Activated T-helper 1 cell treated with Interleukin-2 at 50 U/mL for 16 hours (primary cell): ENCODE results near the gene RAB5IF.
"Not testable (repeated sequence)": the region's sequence is repeated elsewhere in the genome, so short reads cannot be mapped to it uniquely, and the experiment has no call there.

Source experiments
- DNase-seq: peaks from one replicate; pipeline ENCODE4 v3.0.0-alpha.2; 2020; ENCODE audit warnings: low read depth

Gene RAB5IF

GRCh38 chr20:36587388-36588070 lies 18.1 kb upstream of the RAB5IF start:
- no peak for DNase-seq

- DNase-seq = no peak
Measured at GRCh38 chr20:36591281-36591680, 14.3 kb upstream of the RAB5IF start.

DNA sequence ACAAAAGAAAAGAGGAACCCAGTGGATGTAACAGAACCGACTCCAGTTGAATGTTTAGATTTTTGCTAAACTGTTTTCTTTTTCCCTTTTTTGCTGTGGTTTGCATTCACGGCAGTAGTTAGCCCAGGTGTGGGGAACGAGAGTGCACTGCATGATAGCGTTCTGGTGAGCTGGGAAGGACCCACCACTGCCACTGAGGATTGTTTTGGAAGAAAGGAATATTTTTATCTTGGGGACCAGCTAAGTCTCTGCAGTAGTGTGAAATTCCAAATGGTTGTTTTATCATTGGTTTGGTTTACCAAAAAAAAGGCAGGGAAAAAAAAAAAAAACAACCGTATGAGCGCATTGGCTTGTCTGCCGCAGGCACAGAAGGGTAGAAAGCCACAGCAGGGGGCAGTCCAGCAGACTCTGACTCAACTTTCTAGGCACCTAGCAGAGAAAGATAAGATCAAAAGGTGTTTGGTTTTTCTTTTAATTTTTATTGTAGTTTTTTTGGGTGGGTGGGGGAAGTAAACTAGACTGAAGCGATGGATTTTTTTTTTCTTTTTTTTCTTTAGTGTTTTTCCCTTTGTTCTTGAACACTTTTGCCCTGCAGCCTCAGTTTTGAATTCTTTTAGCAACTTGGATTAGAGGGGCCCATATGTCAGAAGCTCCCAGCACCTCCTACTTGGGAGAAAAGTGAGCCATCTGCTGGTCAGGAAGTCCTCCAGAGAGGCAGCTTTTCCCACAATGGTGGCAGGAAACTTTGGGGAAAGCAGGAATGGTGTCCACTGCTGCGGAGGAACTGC lies 13.5 kb upstream of the RAB5IF start:
- peak; percentile 38 for DNase-seq

GRCh38 chr20:36593347-36593929 lies 12.1 kb upstream of the RAB5IF start:
- no peak for DNase-seq

- DNase-seq = no peak
Measured at GRCh38 chr20:36599912-36600345, 5.7 kb upstream of the RAB5IF start.

GRCh38 chr20:36601540-36601939 lies 4.0 kb upstream of the RAB5IF start:
- DNase-seq = no peak

GRCh38 chr20:36604952-36605398 lies 604 bp upstream of the RAB5IF start:
- peak; percentile 19 for DNase-seq

DNA sequence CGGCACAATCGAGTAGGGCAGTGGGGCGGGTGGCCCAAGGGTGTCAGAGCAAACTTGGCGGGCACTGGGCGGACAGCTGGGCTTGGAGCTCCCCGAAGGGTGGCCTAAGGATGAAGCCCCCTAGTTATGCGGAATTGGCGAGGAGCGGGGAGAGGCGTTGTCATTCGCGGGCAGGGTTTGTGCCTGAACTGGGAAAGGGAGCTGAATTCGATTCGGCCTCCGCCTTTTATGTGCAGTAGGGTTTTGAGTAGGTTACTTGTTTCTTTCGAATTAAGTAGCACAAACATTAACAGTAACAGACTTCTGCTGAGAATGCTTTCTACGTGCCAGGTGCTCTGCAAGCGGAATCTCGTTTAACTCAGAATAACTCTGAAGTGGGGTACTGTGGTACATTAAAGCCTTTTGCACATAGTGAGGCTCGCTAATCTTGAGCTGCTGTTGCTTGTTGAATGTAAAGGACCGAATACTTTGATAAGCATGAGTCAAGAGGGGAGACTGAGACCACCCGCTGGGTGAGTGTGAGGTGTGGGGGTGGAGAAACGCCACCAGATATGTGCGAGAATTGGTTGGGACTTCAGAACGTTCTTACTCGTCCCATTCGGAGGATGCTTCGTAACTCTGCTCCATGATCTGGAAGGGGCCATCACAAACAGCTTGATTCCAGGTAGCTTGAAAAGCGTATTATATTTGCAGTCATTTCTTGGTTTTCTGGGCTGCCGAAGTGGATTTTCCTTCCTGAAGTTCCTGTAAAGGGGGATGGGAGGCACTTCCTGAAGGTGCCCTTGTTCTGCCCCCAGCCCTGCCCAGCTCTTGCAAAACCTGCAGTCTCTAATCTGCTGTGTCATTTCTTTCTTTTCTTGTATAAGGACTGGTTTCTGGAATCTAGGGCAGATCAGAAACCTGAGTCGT lies 833 bp downstream of the RAB5IF start:
- DNase-seq = no peak

- no peak for DNase-seq
Measured at GRCh38 chr20:36607586-36608387, 2.2 kb downstream of the RAB5IF start.

- not testable (repeated sequence) for DNase-seq
Measured at GRCh38 chr20:36608388-36608728, 2.8 kb downstream of the RAB5IF start.

GRCh38 chr20:36611625-36612024 lies 6.0 kb downstream of the RAB5IF start:
- no peak for DNase-seq

DNA sequence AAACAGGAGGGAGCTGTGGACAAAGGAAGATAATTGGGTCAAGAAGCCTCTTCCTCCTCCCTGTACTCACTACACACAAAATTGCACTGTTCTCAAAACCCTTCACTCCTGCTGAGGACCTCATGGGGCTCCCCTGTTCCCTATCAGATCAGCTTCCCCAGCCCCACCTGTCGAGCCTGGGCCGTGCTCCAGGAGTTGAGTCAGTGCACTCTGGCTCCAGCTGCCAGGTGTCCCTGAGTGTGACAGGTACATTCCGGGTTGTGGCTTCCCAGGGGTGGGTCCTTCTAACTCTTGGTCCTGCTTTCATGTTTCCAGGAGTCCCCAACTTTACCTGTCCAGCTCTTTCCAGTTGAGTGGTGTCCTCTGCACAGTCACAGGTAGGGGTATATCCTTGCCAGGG lies 8.4 kb downstream of the RAB5IF start:
- DNase-seq = no peak

GRCh38 chr20:36614781-36615557 lies 9.4 kb downstream of the RAB5IF start:
- DNase-seq = no peak

GRCh38 chr20:36620917-36621316 lies 15.3 kb downstream of the RAB5IF start:
- no peak for DNase-seq

- no peak for DNase-seq
Measured at GRCh38 chr20:36623444-36623843, 17.9 kb downstream of the RAB5IF start.

- no peak for DNase-seq
Measured at GRCh38 chr20:36624068-36624943, 18.7 kb downstream of the RAB5IF start.

DNA sequence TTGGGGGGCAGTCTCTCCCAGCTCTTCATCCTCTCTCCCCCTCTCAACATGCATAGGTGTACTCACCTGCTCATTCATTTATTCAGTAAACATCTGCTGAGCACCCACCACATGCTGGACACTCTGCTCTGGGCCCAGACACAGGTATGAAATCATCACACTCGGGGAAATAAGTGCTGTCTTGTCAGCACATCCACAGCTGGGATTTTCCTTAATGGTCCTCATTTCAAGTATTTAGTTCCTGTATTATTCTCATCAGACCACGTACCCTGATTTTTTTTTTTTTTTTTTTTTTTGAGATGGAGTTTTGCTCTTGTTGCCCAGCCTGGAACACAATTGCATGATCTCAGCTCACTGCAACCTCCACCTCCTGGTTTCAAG lies 19.4 kb downstream of the RAB5IF start:
- no peak for DNase-seq

DNA sequence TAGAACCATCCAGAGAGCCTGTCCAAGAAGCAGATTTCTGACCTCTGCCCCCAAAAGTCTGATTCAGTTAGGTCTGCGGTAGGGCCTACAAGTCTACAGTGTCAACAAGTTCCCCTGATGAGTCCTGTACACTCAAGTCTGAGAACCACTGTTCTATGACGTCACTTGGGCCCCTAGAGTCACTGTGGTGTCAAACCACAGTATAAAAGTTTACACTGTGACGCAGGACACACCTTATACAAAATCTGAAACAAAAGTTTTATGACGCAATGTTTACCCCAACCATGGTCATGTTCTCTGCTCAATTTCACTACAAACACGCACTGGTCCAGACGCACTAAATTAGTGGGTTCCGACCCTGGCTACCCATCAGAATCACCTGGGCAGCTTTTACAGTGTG lies 22.5 kb downstream of the RAB5IF start:
- no peak for DNase-seq
